Measurements from ENCODE around the gene SCUBE1. TPM values are rescaled to one million over a fixed set of nuclear protein-coding genes. Genes with fewer than 3 reads are reported as not detected.
"Not testable (repeated sequence)": the region's sequence is repeated elsewhere in the genome, so short reads cannot be mapped to it uniquely, and the experiment has no call there.

The SCUBE1 gene
- total RNA-seq, 1 experiment from 2014 or later = 3.9 TPM

- H3K27me3 ChIP-seq (ENCODE audit: insufficient read depth, low read length); RAD21 ChIA-PET (ENCODE audit: low non-redundant PET in 1 of 2, low total read pairs in 2 of 2, uncharacterized antibody in 2 of 2, unreplicated experiment in 2 of 2); H3K9me2 ChIP-seq (ENCODE audit: insufficient read depth); H3K4me3 ChIP-seq (replicated peaks in 1 of 2; ENCODE audit: low read depth in 1 of 2, low read length in 2 of 2); H3K36me3 ChIP-seq (ENCODE audit: control insufficient read depth in 1 of 2, insufficient read depth in 2 of 2, low read length in 2 of 2); H3K9me3 ChIP-seq (ENCODE audit: control insufficient read depth in 1 of 2, insufficient read depth in 1 of 2, low read depth in 1 of 2, low read length in 2 of 2); DNase-seq (ENCODE audit: low read depth, low spot score); H2AFZ ChIP-seq (ENCODE audit: low read depth, low read length, poor library complexity, severe bottlenecking); BruUV-seq (replicated peaks); H3K4me1 ChIP-seq (ENCODE audit: control insufficient read depth in 1 of 2, insufficient read depth in 2 of 2, low read length in 2 of 2); H3K79me2 ChIP-seq (ENCODE audit: insufficient read depth, low read length); H3K27ac ChIP-seq (ENCODE audit: low read depth, low read length); ATAC-seq; H4K20me1 ChIP-seq (ENCODE audit: insufficient read depth); intact Hi-C loops (cut with micrococcal nuclease); H3K4me2 ChIP-seq (ENCODE audit: low read length); POLR2A ChIA-PET; H3K9ac ChIP-seq (ENCODE audit: low read length): not testable (repeated sequence)
- CTCF ChIA-PET = interaction anchor here (1.3 kb wide), 1 partner anchor 124 kb away, joined by 6 read pairs; no protein-coding TSS in a partner anchor
Measured at GRCh38 chr22:43355688-43356087, 12.5 kb upstream of the SCUBE1 start.

GRCh38 chr22:43351966-43352345 is 8.8 kb upstream of the SCUBE1 start:
- intact Hi-C loops (cut with micrococcal nuclease) = no loop called here
- Histone ChIP-seq H3K9me2 (ENCODE audit: insufficient read depth) (no peaks in the 10 kb centered on the region), H3K4me1 (ENCODE audit: control insufficient read depth in 1 of 2, insufficient read depth in 2 of 2, low read length in 2 of 2) (no peaks in the 10 kb centered on the region), H3K4me3 (replicated peaks in 1 of 2; ENCODE audit: low read depth in 1 of 2, low read length in 2 of 2) (no peak overlapping the region), H3K9ac (ENCODE audit: low read length) (no peak overlapping the region), H3K79me2 (ENCODE audit: insufficient read depth, low read length) (no peaks in the 10 kb centered on the region), H3K27me3 (ENCODE audit: insufficient read depth, low read length) (no peaks in the 10 kb centered on the region), H3K4me2 (ENCODE audit: low read length) (no peak overlapping the region), H3K36me3 (ENCODE audit: control insufficient read depth in 1 of 2, insufficient read depth in 2 of 2, low read length in 2 of 2) (no peaks in the 10 kb centered on the region), H2AFZ (ENCODE audit: low read depth, low read length, poor library complexity, severe bottlenecking) (no peak overlapping the region), H4K20me1 (ENCODE audit: insufficient read depth) (no peaks in the 10 kb centered on the region), H3K9me3 (ENCODE audit: control insufficient read depth in 1 of 2, insufficient read depth in 1 of 2, low read depth in 1 of 2, low read length in 2 of 2) (no peaks in the 10 kb centered on the region), H3K27ac (ENCODE audit: low read depth, low read length) (no peak overlapping the region)
- POLR2A ChIA-PET = no interaction called here
- ATAC-seq = no peak
- no peak for DNase-seq (ENCODE audit: low read depth, low spot score)
- TF ChIP-seq EGR1 (IDR thresholded peaks at IDR 0.05; ENCODE audit: low read depth) (no peak), SRF (IDR thresholded peaks at IDR 0.05; ENCODE audit: low read depth) (no peak), CEBPB (IDR thresholded peaks at IDR 0.05; ENCODE audit: low read depth) (no peak), FOSL1 (IDR thresholded peaks at IDR 0.05; ENCODE audit: low read depth) (no peak), TCF7L2 (IDR thresholded peaks at IDR 0.05; ENCODE audit: borderline replicate concordance, extremely low read depth, insufficient read depth, insufficient read length) (no peak), ZNF274 (IDR thresholded peaks at IDR 0.05; ENCODE audit: low read depth, low read length) (no peak), SIN3A (IDR thresholded peaks at IDR 0.05; ENCODE audit: low read depth) (no peak), MAX (IDR thresholded peaks at IDR 0.05) (no peak), EZH2phosphoT487 (IDR thresholded peaks at IDR 0.05; ENCODE audit: borderline replicate concordance) (no peak), RAD21 (IDR thresholded peaks at IDR 0.05; ENCODE audit: low read depth) (no peak), SP1 (IDR thresholded peaks at IDR 0.05; ENCODE audit: low read depth) (no peak), ZBTB33 (IDR thresholded peaks at IDR 0.05; ENCODE audit: extremely low read depth, insufficient replicate concordance, low read length) (no peak), CBX3 (IDR thresholded peaks at IDR 0.05; ENCODE audit: low read depth) (no peak)
- no TSS peak for BruUV-seq (replicated peaks)
- CTCF ChIA-PET = interaction anchor here (0.8 kb wide), 1 partner anchor 120 kb away, joined by 3 read pairs; no protein-coding TSS in a partner anchor
- RAD21 ChIA-PET (ENCODE audit: low non-redundant PET in 1 of 2, low total read pairs in 2 of 2, uncharacterized antibody in 2 of 2, unreplicated experiment in 2 of 2) = no interaction called here

Measured in HCT116 (cell line).